ENCODE results near the gene MYO18A. TPM values are rescaled to one million over a fixed set of nuclear protein-coding genes. Genes with fewer than 3 reads are reported as not detected.

The MYO18A gene
- total and polyA plus RNA-seq, 10 of the 15 experiments (the other 5 are each of a cell fraction or from before 2014, with no cell fraction given): 2.9 to 66.0 (median 24.5) TPM

DNA sequence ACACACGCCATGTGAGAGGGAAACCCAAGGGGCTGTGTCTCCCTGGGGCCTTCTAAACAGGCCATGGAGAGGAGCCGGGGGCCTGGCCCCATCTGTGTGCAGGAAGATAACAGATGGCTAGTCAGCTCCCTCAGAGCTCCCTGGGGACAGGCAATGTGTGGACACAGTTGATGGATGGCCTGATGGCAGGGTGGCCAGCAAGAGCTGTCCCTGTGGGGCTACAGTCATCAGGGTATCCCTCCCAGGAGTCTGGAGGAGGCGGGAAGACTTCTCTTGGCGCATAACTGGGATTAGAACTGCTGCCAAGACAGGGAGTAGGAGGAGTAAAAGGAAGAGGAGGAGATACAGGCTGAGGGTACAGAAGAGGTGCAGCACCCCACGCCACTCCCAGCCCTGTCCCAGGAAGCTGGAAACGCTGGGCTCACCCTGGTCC, 17.3 kb downstream of the MYO18A start:
- CTCF ChIA-PET: interaction anchor here (0.8 kb wide), 1 partner anchor 17 kb away, joined by 6 read pairs; the partner anchor contains the start of gene MYO18A
- BruUV-seq (replicated peaks): no TSS peak
- TF ChIP-seq POLR2AphosphoS2 (IDR thresholded peaks at IDR 0.05; ENCODE audit: low read depth, low read length) (no peak), TCF7 (IDR thresholded peaks at IDR 0.05; ENCODE audit: borderline replicate concordance) (no peak), PRDM15 (CRISPR knock-in tag; IDR thresholded peaks at IDR 0.05) (no peak), RAD21 (IDR thresholded peaks at IDR 0.05; ENCODE audit: insufficient read depth, low read depth, low read length) (no peak), KAT2A (conservative IDR thresholded peaks at IDR 0.05; ENCODE audit: control insufficient read depth, low read depth, low read length) (no peak), ZSCAN29 (IDR thresholded peaks at IDR 0.05) (no peak), EED (IDR thresholded peaks at IDR 0.05; ENCODE audit: low read depth) (no peak), RCOR1 (conservative IDR thresholded peaks at IDR 0.05; ENCODE audit: low read depth, low read length) (no peak), MTA3 (IDR thresholded peaks at IDR 0.05; ENCODE audit: borderline replicate concordance, low read length) (no peak), ZNF592 (IDR thresholded peaks at IDR 0.05) (no peak), ZNF274 (IDR thresholded peaks at IDR 0.05; ENCODE audit: insufficient read depth, insufficient read length) (no peak), PBX3 (IDR thresholded peaks at IDR 0.05; ENCODE audit: insufficient replicate concordance, low read depth, low read length) (no peak), RBBP5 (conservative IDR thresholded peaks at IDR 0.05) (no peak), GATAD2B (conservative IDR thresholded peaks at IDR 0.05; ENCODE audit: low read depth) (no peak)
- TF ChIP-seq, protein P1, sequence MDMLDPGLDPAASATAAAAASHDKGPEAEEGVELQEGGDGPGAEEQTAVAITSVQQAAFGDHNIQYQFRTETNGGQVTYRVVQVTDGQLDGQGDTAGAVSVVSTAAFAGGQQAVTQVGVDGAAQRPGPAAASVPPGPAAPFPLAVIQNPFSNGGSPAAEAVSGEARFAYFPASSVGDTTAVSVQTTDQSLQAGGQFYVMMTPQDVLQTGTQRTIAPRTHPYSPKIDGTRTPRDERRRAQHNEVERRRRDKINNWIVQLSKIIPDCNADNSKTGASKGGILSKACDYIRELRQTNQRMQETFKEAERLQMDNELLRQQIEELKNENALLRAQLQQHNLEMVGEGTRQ (IDR thresholded peaks at IDR 0.05; ENCODE audit: borderline replicate concordance, low read depth, low read length): no peak

More for the DNA sequence above, 17.3 kb downstream of the MYO18A start:
- peaks cover 5% of the 10 kb centered on the region for H3K4me1 ChIP-seq (ENCODE audit: control insufficient read depth, insufficient read depth, low read length)
- no peak overlapping the region for H2AFZ ChIP-seq (ENCODE audit: control insufficient read depth, low read depth, low read length)
- in situ Hi-C loops (cut with MboI): no loop called here
- FAIRE-seq (no peak), DNase-seq (ENCODE audit: low read depth, low spot score) (no peak), ATAC-seq (no peak)
- no peaks in the 10 kb centered on the region for H3K27me3 ChIP-seq (replicated peaks in 1 of 2; ENCODE audit: control insufficient read depth in 2 of 2, insufficient read depth in 2 of 2, low read length in 1 of 2)
- no peaks in the 10 kb centered on the region for H4K20me1 ChIP-seq (ENCODE audit: control insufficient read depth, insufficient read depth)
- intact Hi-C loops (cut with micrococcal nuclease; ENCODE audit: unreplicated experiment): no loop called here
- no peaks in the 10 kb centered on the region; a peak in 1 of 4 replicates for H3K36me3 ChIP-seq (ENCODE audit: control insufficient read depth in 2 of 2, insufficient read depth in 2 of 2, low read length in 1 of 2)
- no peak overlapping the region for H3K27ac ChIP-seq (ENCODE audit: control insufficient read depth, insufficient read depth)
- H3K9me3 ChIP-seq (replicated peaks; ENCODE audit: control insufficient read depth, insufficient read depth, low read length): no peaks in the 10 kb centered on the region
- 74% methylated on average over 6 of the region's 6 CpGs for WGBS (ENCODE audit: insufficient coverage, insufficient replicate concordance, low lambda C conversion rate, missing lambda C conversion rate)
- no peak overlapping the region for H3K4me2 ChIP-seq (ENCODE audit: control insufficient read depth, insufficient read depth)
- no peaks in the 10 kb centered on the region for H3K79me2 ChIP-seq (ENCODE audit: control insufficient read depth, insufficient read depth, low read length)
- H3K9ac ChIP-seq (ENCODE audit: control insufficient read depth, insufficient read depth, low read length): no peak overlapping the region; the same call in 1 of the 2 replicates
- ChIA-PET SMC1A (ENCODE audit: uncharacterized antibody, unreplicated experiment) (interaction anchor here (0.8 to 1.0 kb wide), 2 partner anchors 9 to 39 kb away, joined by 3 read pairs; no protein-coding TSS in a partner anchor), POLR2A (interaction anchor here (0.5 kb wide), 1 partner anchor 109 kb away, joined by 5 read pairs; no protein-coding TSS in a partner anchor), RAD21 (ENCODE audit: unreplicated experiment) (no interaction called here)
- no peak overlapping the region for H3K4me3 ChIP-seq

Data from GM12878 (cell line).